Measurements from ENCODE around the gene SP4.

GRCh38 chr7:21514062-21514461, 86.2 kb downstream of the SP4 start:
- no peak for TF ChIP-seq CTCF (IDR thresholded peaks at IDR 0.05)
- no peak for TF ChIP-seq POLR2A (IDR thresholded peaks at IDR 0.05)

Data from transverse colon (tissue), 3 donors.